NCI-H446 (cell line): ENCODE data around the gene JADE2.
"Not testable (repeated sequence)": the region's sequence is repeated elsewhere in the genome, so short reads cannot be mapped to it uniquely, and the experiment has no call there.

Experiments
- DNase-seq, 2 experiments: peaks; one replicate each; lab custom pipeline; 2025; lab: John Stamatoyannopoulos, UW

Gene JADE2

DNA sequence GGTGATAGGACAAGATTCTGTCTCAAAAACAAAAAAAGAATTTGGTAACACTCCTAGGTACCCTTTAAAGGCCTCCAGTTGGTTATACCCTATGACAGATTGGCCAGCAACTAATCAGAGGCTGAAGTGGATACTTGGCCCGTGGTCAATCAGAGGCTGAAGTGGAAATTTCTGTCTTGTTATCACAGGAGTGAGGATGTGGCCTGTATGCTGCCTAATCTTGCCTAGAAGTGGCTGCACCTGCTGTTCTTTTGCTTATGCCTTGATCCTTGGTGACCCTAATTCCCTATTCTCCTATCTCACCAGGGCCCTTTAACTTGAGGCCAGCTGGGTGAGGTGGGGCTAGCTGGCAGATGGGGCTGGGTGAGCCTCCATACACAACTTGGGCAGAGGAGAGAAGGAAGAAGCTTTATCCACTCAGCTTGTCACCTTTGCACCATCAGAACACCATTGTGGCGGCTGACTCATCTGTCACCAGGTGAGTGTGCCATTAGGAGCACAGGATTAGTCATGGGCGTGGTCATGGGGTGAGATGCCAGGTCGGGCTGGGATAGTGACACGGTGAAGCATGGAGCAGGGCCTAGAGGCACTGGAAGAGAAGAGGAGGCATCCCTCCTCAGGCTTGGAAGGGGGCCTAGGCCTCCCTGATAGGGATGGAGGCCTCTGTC is 65.7 kb downstream of the JADE2 start:
- DNase-seq = no peak

DNA sequence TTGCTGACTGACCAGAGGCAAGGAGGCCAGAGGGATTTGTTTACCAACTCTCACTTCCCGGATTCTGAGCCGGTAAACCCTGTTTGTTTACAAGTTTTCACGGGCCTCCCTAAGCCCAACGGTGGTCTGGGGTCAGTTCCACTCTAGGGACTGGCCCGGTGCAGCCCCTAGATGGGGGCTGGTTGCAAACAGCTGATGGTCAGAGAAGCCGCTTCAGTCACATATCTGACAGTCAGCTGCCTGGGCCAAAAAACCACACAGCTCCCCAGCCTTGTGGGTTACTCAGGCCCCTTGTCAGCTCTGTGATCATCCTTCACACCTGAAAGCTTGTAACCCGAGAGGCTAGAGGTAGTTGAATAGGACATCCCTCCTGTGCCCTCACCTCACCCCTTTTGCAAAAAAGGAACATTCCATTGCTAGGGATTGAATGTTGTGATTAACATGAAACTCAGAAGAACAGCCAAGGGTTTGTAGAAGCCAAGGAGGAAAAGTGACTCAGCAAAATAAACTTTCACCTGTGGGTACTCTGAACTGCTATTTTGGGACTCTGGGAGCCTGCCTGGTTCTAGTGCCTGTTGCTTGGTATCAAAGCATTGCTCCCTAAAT is 66.8 kb downstream of the JADE2 start:
- no peak for DNase-seq

GRCh38 chr5:134594336-134594735 is 68.9 kb downstream of the JADE2 start:
- no peak for DNase-seq

DNA sequence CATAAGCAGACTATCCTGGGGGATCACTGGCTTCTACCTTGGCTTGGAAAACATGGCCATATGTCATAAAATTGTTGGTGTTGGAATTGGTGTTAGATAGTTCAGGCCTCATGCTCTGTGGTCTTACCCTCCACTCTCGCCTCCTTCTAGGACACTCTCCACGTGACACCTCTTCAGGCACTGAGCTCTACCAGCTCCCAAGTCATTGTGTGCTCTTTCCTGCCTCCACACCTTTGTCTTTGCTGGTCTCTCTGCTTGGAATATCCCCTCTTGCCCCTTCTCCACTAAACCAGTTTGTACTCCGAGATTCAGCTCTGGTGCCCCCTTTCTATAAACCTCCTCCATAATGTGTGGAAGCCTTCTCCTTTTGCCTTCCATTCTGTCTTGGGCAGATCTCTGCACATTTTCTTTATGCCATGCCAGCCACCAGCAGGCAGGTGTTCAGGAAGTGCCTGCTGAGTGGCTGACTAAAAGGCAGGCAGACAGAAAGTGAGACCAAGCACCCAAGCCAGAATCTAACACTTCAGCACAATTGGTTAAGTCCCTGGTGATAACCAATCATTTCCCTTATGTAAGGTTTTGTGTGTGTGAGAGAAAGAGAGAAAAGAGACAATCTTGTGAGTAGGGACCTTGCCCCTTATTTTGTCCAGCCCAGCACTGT is 69.5 kb downstream of the JADE2 start:
- no peak for DNase-seq

- DNase-seq = no peak
Observed at GRCh38 chr5:134595458-134595838, 70.0 kb downstream of the JADE2 start.

GRCh38 chr5:134599820-134600219 is 74.3 kb downstream of the JADE2 start:
- not testable (repeated sequence) for DNase-seq

DNA sequence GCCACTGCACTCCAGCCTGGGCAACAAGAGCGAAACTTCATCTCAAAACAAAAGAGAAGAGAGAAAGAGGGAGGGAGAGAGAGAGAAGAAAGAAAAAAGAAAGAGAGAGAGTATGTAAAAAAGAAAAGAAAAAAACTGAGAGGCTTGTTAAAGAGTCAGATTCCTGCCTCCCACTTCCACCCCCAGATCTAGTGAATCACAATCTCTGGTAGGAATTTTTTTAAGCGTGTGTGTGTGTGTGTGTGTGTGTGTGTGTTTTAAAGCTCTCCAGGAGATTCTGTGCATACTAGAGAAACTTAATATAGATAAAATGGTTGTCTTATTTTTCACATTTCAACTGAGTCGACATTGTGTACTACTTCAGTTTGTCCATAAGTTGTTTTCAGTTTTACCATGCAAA is 75.1 kb downstream of the JADE2 start:
- no peak for DNase-seq

GRCh38 chr5:134603059-134603458 is 77.6 kb downstream of the JADE2 start:
- no peak for DNase-seq

DNA sequence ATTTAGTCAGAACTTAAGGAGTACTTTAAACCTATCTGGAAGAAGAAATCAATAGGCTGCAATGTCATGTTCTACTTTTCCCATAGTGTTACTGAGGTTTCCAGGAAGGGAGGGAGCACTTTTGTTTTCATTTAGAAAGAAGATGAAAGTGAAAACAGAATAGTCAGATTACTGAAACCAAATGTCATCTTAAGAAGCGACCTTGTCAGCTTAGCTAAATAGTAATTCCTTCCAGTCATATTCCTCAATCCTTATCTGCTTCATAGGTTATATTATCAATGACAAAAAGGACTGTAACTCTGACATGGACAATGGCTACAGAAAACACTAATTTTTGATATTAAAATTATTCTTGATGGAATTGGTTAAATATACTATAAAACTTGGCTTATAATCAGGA is 79.4 kb downstream of the JADE2 start:
- no peak for DNase-seq

DNA sequence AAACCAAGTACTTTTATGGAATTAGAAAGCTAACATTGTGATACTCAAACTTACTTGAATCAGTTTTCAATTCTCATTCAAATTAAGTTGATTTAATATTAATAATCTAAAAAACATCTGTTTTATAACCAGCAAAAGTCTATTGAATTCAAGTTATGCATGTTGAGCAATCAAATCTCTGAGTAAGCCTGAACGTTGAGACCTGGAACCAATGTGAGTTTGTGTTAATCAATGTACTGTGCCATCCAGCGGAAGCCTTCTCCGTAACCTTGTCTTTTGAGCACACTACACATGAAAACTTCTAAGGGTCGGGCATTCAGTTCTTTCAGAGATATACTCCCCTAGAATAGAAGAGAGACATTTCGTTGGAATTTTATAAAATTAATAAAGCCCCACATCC is 81.3 kb downstream of the JADE2 start:
- no peak for DNase-seq

DNA sequence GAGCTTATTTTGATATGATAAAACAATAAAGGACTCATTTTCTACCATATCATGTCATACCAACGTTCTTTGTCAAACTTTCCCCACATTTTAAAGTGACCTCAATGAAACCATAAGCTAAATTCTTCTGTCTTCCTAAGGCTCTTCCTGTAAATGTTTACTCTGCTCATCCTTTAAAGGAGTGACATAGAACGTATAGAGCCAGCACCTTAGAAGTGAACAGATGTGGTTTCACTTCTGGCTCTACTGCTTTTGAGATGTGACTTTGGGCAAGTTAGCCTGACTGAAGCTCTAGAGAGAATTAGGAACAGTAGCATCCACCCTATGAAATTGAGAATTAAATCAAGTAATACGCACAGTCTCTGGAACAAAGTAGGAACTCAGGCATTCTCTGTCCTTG is 83.1 kb downstream of the JADE2 start:
- DNase-seq = no peak

GRCh38 chr5:134609232-134609851 is 83.9 kb downstream of the JADE2 start:
- no peak for DNase-seq

DNA sequence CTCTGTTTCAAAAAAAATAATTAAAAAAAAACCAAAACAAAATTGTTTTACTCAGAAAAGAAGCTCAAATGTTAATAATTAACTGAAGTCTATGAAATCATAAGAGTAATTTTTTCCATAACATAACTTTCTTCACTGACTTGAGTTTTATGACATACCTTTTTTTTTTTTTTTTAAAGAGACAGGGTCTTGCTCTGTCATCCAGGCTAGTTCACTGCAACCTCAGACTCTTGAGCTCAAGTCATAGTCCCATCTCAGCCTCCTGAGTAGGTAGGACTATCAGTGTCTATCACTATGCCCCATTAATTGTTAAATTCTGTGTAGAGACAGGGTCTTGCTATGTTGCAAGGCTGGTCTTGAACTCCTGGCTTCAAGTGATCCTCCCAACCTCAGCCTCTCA is 85.3 kb downstream of the JADE2 start:
- no peak for DNase-seq

- no peak for DNase-seq
Observed at GRCh38 chr5:134611515-134611914, 86.0 kb downstream of the JADE2 start.

GRCh38 chr5:134614450-134615085 is 89.1 kb downstream of the JADE2 start:
- no peak for DNase-seq

GRCh38 chr5:134620634-134621033 is 95.2 kb downstream of the JADE2 start:
- no peak for DNase-seq

- no peak for DNase-seq
Observed at GRCh38 chr5:134625559-134625958, 100.1 kb downstream of the JADE2 start.

GRCh38 chr5:134626369-134627014 is 101.0 kb downstream of the JADE2 start:
- no peak for DNase-seq
